Left forelimb (tissue), 1 donor: ENCODE results near the gene SGMS1.

Source experiments
- DNase-seq: peaks from one replicate; pipeline ENCODE4 v3.0.0-alpha.2; 2018; ENCODE audit warnings: low spot score

SGMS1 gene

GRCh38 chr10:50636618-50637579, 13.1 kb upstream of the SGMS1 start:
- no peak for DNase-seq

- DNase-seq: no peak
Measured at GRCh38 chr10:50635286-50635685, 11.5 kb upstream of the SGMS1 start.

GRCh38 chr10:50634479-50634878, 10.7 kb upstream of the SGMS1 start:
- DNase-seq: no peak

- DNase-seq: no peak
Measured at GRCh38 chr10:50631052-50631451, 7.3 kb upstream of the SGMS1 start.

GRCh38 chr10:50629495-50630122, 5.9 kb upstream of the SGMS1 start:
- DNase-seq: no peak

- DNase-seq: no peak
Measured at GRCh38 chr10:50627896-50628295, 4.1 kb upstream of the SGMS1 start.

GRCh38 chr10:50627443-50627842, 3.7 kb upstream of the SGMS1 start:
- no peak for DNase-seq

GRCh38 chr10:50625649-50626132, 1.9 kb upstream of the SGMS1 start:
- DNase-seq: no peak

- no peak for DNase-seq
Measured at GRCh38 chr10:50624866-50625501, 1.2 kb upstream of the SGMS1 start.

GRCh38 chr10:50624413-50624865, 683 bp upstream of the SGMS1 start:
- DNase-seq: peak; percentile 99

GRCh38 chr10:50622706-50623662, 772 bp downstream of the SGMS1 start:
- DNase-seq: peak; percentile 71

GRCh38 chr10:50621968-50622705, 1.6 kb downstream of the SGMS1 start:
- DNase-seq: peak; percentile 86

GRCh38 chr10:50620899-50621298, 2.9 kb downstream of the SGMS1 start:
- DNase-seq: no peak

GRCh38 chr10:50619882-50620281, 3.9 kb downstream of the SGMS1 start:
- no peak for DNase-seq

GRCh38 chr10:50619166-50619565, 4.6 kb downstream of the SGMS1 start:
- no peak for DNase-seq

- DNase-seq: no peak
Measured at GRCh38 chr10:50618624-50619023, 5.1 kb downstream of the SGMS1 start.

GRCh38 chr10:50615658-50616057, 8.1 kb downstream of the SGMS1 start:
- DNase-seq: no peak

GRCh38 chr10:50614444-50615137, 9.2 kb downstream of the SGMS1 start:
- DNase-seq: no peak

GRCh38 chr10:50613726-50614443, 9.9 kb downstream of the SGMS1 start:
- DNase-seq: no peak
